Stimulated activated CD4-positive, alpha-beta T cell treated with anti-CD3 and anti-CD28 coated beads, TNF-alpha, amount 100 ng/mL, for 24 hours (primary cell): ENCODE measurements around the gene NINJ1.

Experiments
- DNase-seq, 3 experiments: peaks; one replicate each; pipeline ENCODE4 v3.0.0-alpha.2; 2020; ENCODE audit warnings: low read depth in 3 of 3

Gene NINJ1

DNA sequence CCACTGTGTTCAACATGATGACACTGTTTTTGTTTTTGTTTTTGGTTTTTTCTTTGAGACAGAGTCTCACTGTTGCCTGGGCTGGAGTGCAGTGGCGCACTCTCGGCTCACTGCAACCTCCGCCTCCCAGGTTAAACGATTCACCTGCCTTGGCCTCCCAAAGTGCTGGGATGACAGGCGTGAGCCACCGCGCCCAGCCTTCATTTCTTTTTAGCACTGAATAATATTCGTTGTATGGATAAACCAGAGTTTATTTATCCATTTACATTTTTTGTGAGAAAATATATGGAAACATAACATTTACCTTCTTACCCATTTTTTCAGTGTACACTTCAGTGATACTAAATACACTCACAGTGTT is 33.8 kb downstream of the NINJ1 start:
- no peak for DNase-seq

DNA sequence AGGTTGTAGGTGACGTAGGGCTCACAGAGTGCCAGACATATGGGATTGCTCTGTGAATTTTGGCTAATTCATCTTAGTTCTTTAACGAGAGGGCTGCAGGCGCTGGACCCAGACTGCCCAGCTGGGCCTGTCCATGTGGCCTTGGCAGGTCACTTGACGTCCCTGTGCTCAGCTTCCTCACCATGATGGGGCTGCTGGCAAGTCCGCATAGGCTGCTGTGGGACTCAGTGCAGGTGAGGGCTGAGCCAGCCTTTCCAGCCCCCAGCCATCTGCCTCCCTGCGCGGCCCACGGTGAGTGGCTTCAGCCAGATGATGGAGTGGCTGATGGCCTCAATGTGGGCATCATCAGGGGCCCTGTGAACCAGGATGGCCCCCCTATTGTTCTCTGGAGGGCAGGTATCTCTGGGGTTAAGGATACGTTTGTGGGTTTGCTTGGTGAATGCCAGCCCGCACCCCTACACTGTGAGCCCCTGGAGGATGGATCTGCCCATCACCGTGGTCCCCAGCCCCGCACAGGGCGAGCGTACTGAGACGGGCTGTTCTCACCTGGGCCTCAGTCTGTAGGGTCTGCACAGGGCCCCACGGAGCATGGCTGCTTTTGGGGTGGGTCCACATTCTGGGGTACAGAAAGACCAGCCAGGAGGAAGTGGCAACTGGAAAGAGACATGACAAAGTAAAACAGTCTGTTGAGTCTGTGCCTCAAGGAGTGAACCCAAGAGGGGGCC is 34.3 kb downstream of the NINJ1 start:
- no peak for DNase-seq

DNA sequence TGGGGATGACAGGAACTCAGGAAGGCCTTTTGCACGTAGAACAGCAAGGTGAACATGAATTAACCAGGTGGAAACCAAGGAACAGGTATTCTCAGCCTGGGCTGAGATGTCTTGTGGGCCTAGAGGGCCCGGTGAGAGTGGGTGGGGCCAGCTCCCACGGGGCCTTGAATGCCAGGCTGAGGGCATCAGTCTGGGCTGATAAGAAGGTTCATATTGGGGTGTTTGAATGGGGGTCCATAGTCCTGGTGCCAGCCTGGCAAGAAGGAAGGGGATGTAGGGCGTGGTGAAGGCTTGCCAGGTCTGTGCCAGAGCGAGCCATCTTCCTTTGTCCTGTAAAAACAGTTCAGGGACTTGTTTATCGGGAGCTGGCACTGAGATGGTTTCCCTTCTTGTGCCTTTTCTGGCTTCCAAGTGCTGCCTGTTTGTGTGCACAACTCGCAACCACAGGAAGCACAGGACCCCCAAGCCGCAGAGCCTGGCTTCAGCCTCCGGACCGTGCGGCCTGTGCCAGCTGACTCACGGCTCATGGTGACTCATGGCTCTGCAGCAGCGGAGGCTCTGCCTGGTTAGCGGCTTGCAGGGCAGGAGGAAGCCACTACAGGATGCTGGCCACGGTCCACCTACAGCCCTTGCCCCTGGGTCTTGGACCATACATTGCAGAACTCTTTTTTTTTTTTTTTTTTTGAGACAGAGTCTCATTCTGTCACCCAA is 35.7 kb downstream of the NINJ1 start:
- peak in 1 of 3 experiments; percentile 65 for DNase-seq

DNA sequence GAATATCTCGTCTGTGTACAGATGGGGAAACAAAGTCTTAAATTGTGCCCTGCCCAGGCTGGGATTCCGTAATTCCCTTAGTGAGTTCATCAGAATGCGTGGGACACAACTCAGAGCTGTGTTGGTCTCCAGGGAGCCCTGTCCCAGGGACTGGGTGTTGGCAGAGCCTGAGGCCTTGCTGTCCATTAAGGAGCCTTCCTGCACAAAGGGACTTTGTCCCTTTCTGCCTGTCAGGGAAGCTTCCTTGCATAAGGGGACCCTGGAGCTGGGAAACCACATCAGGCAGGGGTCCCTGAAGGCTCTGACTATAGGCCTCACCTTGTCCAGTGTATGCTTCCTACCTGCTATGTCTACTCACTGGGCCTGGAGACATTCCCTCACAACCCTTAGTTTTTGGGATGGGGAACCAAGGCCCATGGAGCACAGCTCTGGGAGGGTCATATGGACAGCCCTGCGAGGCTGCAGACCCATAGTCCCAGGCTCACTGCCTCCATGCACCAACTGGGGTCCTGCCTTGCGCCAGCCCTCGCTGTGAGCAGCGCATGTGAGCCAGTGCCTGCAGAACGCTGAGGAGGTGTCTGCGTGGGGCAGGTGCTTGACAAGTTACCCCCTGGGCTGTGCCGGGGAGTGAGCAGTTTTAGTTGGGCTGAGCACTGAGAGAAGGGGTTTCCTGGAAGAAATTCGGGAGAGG is 36.4 kb downstream of the NINJ1 start:
- no peak for DNase-seq

DNA sequence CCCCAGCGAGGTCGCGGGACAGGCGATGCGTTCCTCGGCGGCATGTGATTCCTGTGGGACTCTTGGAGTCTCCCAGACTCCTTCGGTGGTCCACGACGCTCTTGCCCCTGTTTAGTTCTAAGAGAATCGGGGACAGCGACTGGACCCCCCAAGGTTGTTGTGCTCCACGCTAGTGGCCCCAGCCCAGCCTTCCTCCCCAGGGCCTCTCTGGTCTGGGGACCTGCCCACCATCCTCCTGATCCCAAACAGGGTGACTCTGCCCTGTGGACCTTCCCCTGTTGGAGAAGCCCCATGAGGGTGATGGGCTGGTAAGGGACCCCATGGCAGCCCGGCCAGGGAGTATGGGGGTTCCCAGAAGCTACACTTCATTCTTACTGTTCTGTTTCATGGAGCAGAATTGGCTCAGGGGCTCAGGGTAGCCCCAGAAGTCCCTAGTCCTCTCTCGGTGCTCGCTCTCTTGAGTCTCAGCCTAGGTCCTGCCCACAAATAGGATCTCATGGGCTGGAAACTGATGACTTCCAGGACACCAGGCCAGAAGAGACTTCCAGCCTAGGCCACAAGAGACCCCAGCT is 37.2 kb downstream of the NINJ1 start:
- DNase-seq, result no peak

DNA sequence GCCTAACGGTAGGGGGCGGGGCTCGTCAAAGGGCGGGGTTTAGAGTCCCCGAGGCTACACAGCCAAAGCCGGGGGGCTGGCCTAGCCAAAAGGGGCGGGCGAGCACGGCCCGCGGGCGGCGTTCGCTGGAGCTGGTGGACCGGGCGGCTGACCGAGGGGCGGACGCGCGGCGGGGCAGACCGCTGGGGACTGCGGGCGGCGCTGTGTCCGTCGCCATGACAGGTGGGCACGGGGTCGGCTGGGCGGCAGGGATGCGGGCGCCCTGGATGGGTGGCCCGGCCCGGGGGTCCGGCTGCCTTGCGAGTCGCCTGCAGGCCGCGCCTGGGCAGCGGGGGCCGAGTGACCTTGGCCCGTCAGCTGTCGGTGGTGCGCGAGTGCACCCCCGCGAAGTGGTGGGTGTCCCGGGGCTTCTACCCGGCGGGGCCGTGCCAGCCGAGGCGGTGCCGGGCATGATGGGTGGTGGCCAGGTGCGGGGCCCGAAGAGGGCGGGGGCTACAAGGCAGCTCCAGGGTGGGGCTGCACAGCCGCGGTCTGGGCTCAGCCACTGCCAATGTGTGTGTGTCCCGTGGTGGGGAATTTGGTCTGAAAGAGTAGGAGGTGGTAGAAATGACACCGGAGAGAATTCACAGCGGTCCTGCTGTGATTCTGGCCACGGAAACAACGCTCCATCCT is 37.8 kb downstream of the NINJ1 start, which contains the start of gene CARD19:
TSS of gene CARD19 (plus strand) at position 87 of the 672 bp plus-strand sequence. CDS start at position 216, 129 bp downstream.
- DNase-seq, result peak in 1 of 3 experiments; percentile 51

DNA sequence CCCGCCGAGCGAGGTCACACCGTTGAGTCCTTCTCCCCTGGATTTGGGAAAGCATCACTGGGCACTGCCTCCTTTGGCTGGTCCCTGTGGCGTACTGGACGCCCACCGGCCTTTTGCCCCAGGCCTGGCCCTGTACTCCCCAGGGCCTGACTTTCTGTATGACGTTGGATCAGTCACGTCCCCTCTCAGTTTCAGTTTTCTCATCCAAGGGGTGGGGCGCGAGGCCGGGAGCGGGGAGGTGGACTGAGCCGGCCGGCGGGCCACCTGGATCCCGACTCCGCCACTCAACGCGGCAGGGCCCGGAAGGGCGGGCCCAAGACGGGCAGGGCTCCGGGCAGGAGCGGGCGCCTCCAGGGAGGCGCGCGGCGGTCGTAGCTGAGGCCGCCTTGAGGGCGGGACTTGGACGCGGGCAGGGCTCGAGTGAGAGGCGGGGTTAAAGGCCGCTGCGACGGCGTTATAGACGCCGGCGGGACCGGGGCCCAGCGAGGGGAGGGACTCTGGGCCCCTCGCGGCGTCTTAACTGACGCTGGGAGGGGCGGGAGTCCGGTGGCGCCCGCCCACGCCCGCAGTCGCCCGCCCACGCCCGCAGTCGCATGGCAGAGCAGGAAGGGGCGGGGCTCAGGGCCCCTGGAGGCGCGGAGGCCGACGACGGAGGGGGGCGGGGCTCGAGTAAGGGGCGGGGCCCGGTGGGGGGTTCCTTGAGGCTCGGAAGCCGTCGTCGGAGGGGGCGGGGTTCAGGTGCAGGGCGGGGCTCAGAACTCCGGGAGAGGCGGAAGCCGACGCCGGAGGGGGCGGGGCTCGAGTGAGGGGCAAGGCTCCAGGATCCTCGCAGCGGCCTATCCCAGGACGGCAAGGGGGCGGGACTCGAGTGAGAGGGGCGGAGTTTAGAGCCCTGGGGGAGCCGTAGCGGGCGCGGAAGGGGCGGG is 38.6 kb downstream of the NINJ1 start:
- DNase-seq, result peak; percentile 100

DNA sequence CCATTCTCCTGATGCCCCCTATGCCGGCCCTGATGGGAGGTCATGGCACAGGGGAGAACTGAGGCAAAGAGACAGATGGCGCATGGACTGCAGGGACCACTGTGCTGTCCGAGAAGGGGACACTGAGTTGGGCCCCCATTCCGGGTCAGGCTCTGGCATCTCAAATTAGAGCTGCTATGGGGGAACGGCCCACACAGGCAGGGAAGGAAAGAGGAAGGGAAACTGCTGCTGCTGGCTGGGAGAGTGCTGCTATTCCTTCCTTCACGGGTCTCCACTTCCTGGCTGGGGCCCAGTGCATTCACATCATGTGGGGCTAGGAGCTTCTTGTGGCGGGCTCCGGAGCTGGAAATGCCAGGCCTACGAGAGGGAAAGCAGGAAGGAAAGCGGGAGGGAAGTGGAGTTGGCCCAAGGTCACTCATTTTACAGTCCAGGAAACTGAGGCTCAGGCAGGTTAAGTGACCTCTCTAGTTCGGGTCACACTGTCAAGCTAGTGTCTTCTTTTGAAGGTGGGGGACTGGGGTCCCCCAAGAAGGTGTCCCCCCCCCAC is 39.3 kb downstream of the NINJ1 start:
- no peak for DNase-seq

DNA sequence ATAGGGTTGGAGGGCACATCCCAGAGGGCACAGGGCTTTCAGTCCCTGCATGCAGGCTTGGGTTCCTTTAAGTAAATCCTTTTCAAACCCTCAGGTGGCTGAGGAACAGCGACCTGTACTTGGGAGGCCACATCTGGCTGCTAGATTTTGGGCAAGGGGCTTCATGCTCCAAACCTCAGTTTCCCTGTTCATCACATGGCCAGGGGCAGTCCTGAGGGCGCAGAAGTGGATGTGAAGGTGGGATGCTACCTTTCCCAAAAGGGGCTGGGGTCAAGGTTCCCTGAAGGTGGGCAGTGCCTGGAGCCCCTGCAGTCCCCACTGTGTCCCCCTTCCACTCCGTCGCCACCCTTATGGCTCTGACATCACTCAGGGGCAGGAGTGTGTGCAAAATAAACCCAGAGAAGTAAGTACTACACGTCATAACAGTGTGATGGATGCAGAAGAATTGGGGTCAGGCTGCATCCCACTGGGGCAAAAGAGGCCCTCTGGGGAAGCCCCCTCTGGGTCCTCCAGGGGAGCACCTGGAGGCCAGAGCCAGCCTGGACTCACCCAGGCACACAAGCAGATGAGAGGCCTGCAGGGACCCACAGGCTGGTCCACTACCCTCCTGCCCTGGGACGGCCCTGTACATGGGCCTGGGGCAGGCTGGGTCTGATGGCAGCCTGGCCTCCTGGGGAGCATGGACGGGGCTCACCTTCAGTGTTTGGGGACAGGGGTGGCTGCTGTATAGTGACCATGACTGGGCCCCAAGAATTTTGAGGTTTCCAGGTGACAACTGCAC is 40.0 kb downstream of the NINJ1 start:
- no peak for DNase-seq

DNA sequence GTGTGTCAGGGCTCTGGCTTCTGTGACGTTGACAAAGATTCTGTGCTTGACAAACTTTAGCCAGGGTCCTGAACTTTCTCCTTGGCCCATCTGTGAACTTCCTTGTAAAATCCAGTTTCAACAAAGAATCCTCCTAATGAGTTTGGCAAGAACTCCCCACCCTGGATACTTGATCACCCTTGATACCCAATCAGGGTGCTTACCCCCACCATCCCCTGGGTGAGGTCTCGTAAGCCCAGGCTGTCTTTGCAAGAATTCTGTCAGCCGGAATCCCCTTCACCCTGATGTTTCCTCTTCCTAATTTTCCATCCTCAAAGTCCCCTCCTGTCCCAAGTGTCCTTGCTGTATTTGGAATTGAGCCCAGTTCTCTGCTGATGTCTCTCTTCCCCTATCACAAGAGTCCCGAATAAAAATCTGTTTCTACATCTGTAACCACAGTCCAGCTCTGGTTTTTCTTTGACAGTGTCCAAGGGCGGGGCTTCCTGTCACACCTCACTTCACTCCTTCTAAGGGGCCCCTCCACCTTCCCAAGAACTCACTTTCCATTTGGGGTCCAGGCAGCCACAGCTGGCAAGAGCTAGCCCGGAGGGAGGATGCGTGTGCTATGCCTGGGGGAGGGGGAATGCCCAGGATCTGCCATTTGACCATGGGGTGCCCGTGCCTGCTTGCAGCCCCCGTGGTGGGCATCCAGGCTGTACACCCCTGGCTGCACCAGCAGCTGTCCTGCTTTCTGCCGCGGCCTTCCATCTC is 40.7 kb downstream of the NINJ1 start:
- no peak for DNase-seq

DNA sequence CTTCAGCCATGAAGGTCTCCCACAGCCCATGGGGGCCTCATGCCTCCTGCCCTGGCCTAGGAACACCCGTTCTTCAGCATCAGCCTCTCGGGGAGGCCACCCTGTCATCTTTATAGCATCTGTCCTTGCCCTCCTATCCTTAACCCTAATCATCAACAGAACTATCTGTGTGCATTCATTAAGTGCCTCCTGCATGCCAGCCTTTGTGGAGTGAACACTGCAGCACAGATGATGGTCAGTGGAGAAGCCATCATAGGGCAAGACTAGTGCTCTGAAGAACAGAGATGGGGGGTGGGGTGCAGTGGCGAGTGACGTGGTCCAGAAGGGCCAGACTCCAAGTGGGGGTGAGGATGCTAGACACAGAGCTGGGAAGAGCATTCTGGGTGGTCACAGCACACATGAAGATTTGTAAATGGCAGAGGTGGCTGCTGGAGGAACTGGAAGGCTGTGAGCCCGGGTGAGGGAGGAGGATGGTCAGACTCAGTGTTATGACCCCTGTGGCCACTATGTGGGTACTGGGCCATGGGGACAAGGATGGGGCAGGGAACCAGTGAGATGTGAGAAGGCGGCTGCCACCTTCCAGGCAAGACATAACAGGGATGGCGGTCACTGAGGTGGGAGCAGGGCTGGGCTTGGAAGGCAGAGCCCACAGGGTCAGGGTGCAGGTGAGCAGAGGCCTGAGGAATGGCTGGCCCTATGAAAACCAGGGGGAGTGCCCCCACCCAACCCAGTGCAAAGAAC is 41.6 kb downstream of the NINJ1 start:
- no peak for DNase-seq

DNA sequence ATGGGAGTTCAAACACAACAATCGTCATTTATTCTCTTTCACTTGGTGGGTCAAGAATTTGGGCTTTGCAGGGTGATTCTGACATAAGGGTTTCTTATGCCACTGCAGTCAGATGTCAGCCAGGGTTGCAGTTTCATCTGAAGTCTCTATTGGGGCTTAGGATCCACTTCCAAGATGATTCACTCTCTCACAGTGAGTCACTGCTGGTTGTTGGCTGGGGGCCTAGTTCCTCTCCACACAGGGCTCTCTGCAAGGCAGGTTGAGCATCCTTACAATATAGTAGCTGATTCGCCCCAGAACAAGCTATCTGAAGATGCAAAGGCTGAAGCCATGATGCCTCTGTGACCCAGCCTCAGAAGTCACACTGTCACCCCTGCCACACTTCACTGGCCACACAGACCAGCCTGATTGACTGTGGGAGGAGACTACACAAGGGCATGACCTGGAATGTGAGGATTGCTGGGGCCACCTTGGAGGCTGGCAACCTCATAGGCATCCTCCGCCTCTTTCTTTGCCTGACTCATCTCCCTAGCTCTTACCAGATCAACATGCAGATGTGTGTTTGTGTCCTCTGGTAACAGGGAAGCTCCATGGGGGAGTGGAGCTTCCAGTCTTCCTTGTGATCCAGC is 42.5 kb downstream of the NINJ1 start:
- peak; percentile 49 to 72 (median 53) for DNase-seq

DNA sequence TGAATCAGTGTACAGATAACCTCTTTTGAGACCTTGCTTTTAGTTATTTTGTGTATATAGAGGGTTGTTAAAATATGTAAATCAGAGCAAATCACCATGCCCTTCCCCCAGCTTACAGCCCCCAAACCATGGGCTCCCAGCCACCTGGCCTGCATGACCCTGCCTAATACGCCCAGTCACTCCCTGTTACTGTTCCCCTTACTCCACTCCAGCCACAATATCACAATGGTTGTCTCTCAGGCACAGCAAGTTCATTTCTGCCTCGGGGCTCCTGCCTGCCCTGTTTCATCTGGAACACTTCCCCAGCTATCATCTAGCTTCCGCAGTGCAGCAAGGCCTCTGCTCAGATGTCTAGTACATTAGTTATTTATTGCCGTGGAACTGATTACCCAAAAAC is 43.0 kb downstream of the NINJ1 start:
- no peak for DNase-seq

DNA sequence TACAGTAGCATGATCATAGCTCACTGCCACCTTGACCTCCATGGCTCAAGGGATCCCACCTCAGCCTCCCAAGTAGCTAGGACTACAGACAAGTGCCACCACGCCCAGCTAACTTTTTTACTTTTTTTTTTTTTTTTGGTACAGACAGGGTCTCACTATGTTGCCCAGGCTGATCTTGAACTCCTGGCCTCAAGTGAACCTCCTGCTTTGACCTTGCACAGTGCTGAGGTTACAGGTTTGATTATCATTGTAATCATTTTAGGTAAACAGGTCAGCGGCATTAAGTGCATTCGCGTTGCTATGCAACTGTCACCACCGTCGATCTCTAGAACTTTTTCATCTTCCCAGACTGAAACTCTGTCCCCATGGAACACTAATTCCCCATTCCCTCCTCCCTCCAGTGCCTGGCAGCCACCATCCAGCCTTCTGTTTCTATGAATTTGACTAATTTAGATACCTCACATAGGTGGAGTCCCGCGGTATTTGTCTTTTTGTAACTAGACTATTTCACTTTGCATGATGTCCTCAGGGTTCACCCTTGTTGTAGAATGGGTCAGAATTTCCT is 43.9 kb downstream of the NINJ1 start:
- no peak for DNase-seq

DNA sequence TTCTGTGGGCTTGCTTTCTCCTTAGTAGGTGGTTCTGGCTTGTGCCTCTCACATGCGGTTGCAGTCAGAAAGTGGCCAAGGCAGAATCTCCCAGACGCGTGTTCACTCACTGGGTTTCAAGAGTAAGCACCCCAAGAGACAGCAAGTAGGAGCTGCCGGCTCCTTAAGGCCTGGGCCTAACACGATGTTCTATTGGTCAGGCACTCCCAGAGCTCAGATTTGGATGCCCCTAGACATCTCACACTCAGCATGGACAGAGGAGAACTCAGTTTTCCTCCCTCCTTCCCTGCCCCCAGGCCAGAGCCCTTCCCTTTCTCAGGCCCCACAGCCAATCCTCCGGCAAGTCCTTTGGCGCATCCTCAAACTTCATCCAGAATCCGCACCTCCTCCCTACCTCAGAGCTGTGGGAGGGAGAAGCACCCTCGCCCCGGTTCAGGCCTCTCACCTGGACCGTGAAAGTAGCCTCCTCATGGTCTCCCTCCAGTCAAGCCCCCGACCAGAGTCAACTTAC is 44.5 kb downstream of the NINJ1 start:
- DNase-seq, result no peak

DNA sequence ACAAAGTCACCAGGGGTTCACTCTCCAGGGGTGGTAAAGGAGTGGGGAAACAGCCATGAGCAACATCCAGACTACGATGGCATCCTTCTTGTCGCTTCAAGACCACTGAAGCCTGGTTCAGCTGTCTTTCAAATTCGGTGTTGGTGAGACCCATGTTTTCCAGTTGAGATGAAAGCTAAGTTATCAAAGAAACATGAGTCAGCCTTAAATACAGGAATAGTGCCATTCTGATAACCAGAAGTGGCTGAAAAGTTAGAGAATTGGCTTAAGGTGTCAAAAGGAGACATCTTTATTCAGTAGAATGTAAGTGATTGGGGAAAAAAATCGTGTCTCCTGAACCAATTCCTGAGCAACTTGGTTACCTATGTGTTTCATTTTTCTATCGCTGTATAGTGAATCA is 45.0 kb downstream of the NINJ1 start:
- DNase-seq, result no peak

DNA sequence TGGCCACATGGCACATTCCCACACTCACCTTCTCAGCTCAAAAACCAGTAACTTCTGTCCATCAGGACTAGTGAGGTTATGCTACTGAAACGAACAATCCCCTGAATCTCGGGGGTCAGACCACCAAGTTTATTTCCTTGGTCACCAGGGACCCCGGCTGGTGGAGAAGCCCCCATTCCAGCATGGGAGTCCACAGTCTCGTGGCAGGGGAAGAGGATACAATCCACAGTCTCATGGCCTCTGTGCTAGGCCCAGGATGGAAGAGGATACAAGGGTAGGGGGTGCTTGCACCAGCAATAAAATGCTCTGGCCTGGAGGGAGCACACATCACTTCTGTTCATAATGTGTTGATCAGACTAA is 45.4 kb downstream of the NINJ1 start:
- DNase-seq, result no peak
